ENCODE data around the gene EPAS1. TPM values are rescaled to one million over a fixed set of nuclear protein-coding genes. Genes with fewer than 3 reads are reported as not detected.
"Not testable (repeated sequence)": the region's sequence is repeated elsewhere in the genome, so short reads cannot be mapped to it uniquely, and the experiment has no call there.

Gene EPAS1
- total RNA-seq, 1 donor: 132 TPM

DNA sequence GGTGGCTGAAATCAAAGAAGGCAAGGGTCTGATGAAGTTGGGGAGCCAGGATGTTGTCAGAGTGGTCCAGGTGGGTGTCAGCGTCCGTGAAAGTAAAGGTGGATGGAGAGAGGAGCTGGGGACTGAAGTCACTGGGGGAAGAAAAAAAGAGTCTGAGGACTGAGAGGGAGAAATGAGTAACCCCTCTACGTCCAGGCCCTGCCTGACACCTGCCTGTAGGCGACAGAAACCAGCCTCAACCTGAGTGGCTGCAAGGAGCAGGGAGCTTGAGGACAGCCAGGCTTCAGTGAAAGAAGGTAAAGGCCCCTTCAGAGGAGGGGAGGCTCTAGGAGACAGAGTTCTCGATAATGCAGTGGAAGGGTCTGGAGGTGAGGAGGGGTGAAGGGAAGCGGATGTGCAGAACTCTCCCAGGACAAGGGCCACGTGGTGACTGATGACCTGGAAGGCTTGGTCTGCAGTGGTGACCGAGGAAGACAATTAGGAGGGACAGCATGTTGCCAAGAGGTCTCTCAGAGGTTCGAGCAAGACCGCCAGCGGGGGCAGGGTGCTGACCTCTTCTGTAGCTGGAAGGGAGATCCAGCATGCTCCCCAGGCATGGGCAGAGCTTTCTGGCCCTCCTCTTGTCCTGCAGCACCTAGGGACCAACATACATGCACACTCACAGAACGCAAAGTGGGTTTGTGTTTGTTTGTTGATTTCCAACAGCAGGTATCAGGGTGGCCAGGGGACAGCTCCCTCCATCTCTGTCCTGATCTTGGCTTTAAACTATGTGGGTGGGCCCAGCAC lies 95.5 kb downstream of the EPAS1 start:
- DNase-seq (ENCODE audit: low read depth): no peak
- no peak overlapping the region for H3K4me3 ChIP-seq (ENCODE audit: low read depth, low read length)
- TF ChIP-seq, protein P1, sequence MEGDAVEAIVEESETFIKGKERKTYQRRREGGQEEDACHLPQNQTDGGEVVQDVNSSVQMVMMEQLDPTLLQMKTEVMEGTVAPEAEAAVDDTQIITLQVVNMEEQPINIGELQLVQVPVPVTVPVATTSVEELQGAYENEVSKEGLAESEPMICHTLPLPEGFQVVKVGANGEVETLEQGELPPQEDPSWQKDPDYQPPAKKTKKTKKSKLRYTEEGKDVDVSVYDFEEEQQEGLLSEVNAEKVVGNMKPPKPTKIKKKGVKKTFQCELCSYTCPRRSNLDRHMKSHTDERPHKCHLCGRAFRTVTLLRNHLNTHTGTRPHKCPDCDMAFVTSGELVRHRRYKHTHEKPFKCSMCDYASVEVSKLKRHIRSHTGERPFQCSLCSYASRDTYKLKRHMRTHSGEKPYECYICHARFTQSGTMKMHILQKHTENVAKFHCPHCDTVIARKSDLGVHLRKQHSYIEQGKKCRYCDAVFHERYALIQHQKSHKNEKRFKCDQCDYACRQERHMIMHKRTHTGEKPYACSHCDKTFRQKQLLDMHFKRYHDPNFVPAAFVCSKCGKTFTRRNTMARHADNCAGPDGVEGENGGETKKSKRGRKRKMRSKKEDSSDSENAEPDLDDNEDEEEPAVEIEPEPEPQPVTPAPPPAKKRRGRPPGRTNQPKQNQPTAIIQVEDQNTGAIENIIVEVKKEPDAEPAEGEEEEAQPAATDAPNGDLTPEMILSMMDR (IDR thresholded peaks at IDR 0.05; ENCODE audit: insufficient read depth, low read depth, low read length): no peak

DNA sequence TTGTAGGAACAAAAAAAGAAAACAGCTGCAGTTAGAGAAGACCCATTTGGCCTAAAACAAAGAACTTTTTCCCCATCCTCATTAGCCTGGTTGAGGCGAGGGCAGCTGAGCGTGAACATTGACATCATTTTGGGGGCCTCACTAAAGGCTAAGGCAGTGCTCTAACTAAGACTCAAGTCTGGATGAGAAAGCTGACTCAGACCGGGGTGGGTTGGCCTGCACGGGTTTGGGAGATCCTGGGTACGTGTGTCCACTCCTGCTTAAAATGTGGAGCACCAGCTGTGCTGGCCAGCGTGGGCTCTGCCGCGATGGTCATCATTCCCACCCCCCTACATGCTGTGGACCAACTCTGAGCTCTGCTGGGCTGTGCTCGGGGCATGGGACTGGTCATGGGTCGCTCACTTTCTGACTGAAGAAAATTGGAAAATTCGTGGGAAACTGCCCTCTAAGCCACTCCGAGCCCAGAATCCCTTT lies 96.2 kb downstream of the EPAS1 start:
- TF ChIP-seq, protein P1 (IDR thresholded peaks at IDR 0.05; ENCODE audit: insufficient read depth, low read depth, low read length): no peak
- DNase-seq (ENCODE audit: low read depth): no peak
- H3K4me3 ChIP-seq (ENCODE audit: low read depth, low read length): no peak overlapping the region

DNA sequence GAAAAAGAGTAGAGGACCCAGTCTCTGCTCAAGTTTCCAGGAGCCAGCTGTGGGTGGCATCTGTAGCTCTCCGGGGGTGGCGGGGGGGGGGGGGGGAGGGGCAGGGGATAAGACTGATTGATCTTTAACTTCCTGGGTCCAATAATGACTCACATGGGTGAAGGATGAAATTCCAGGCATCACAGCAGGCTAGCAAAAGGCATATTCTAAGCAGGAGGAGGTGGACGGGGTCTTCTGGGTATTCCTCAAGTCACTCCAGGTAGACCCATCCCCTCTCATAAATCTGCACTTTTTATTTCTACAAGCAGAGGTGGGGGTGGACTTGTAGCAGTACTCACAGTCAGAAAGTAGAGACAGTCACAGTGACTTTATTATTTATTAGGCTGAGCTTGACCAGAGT lies 96.7 kb downstream of the EPAS1 start:
- no peak for DNase-seq (ENCODE audit: low read depth)
- TF ChIP-seq, protein P1 (IDR thresholded peaks at IDR 0.05; ENCODE audit: insufficient read depth, low read depth, low read length): no peak
- no peak overlapping the region for H3K4me3 ChIP-seq (ENCODE audit: low read depth, low read length)

DNA sequence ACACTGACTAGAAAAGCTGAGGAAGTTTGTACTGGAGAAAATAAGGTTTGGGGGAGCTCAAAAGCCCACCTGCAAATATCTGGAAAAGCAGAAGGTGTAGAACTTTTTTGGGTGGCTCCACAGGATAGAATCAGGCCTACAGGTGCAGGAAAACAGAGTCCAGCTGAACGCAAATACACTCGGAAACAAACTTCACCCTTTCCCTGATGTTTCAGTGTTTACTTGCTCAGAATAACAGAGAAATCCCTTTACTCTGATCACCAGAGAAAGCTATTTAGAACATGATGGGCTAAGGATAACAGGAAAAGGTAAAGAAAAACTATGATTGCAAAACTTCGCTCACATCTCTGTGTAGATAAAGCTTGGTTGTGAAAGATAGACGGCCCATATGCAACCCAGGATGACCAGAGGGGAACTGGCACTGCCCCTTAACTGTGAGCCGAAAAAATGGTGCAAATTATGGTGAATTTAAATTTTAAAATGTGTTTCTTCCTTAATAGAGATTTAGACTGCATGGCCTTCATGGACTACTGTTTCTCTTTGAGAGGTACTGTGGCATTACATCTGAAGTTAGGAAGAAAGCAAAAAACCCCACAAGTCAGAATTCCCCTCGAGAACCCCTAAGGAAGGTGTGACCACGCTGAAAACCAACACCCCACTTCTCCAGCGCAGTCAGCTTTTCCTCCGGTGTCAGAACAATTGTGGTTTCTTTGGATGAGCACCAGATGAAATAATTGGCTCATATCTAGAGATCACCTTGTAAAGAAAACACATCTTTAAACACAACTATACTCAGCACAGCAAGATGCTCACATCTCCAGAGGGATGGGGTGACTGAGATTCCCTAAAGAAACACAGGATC lies 97.7 kb downstream of the EPAS1 start:
- DNase-seq (ENCODE audit: low read depth): no peak
- H3K4me3 ChIP-seq (ENCODE audit: low read depth, low read length): no peak overlapping the region
- TF ChIP-seq, protein P1 (IDR thresholded peaks at IDR 0.05; ENCODE audit: insufficient read depth, low read depth, low read length): no peak

GRCh38 chr2:46395730-46396129 lies 98.5 kb downstream of the EPAS1 start:
- H3K4me3 ChIP-seq (ENCODE audit: low read depth, low read length); DNase-seq (ENCODE audit: low read depth): not testable (repeated sequence)

DNA sequence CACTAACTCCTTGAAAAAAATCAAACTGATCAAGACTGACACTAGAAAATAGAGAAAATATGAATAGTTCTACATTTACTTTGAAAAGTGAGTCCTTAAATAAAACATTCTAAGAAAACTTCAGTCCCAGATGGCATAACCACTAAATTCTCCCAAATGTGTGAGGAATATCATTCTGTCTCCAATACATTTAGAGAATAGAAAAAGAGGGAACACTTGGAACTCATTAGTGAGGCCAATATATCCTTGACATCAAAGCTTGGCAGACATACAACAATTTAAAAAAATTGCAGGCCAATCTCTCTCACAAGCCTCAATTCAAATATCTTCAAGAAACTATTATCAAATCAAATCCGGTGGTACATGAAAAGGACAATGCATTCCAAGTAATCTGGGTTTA lies 102.8 kb downstream of the EPAS1 start:
- no peak for DNase-seq (ENCODE audit: low read depth)
- TF ChIP-seq, protein P1 (IDR thresholded peaks at IDR 0.05; ENCODE audit: insufficient read depth, low read depth, low read length): no peak
- H3K4me3 ChIP-seq (ENCODE audit: low read depth, low read length): no peak overlapping the region

DNA sequence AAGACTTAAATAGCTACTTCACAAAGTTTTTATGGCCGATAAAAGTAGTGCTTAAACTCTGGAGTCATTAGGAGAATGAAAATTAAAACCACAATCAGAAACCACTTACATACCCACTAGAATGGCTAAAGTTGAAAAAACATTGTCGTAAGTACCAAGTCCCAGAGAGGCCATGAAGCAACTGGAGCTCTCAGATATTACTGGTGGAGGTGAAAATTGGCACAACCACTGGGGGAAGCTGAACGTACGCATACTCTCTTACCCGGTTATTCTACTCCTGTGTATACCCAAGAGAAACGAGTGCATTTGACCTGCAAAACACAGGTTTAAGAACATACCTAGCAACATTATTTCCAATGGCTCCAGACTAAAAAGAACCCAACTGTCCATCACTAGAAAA lies 105.7 kb downstream of the EPAS1 start:
- no peak overlapping the region for H3K4me3 ChIP-seq (ENCODE audit: low read depth, low read length)
- DNase-seq (ENCODE audit: low read depth): no peak
- TF ChIP-seq, protein P1 (IDR thresholded peaks at IDR 0.05; ENCODE audit: insufficient read depth, low read depth, low read length): no peak

Measured in fibroblast of villous mesenchyme (primary cell).